ENCODE results near the gene THPO.

DNA sequence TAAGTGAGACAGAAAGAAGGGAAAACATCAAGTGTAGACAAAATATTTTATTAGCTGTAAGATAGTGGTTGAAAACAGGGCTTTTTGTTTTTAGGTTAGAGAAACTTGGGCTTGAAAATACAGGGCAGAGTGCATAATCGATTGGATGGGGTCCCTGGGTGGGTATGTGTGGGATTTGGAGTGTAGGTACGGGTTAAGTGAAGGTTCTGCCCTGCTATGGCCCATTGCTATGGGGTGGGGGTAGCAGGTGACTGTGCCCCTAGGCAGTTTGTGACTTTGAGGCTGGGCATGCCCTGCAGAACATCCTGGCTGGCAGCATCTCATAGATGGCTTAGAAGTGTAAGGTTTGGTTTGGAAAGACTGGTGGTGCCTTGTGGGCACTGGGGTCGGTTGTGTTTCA lies 44.3 kb downstream of the THPO start:
- no peak for TF ChIP-seq POLR2A (IDR thresholded peaks at IDR 0.05)
- TF ChIP-seq, protein P1, sequence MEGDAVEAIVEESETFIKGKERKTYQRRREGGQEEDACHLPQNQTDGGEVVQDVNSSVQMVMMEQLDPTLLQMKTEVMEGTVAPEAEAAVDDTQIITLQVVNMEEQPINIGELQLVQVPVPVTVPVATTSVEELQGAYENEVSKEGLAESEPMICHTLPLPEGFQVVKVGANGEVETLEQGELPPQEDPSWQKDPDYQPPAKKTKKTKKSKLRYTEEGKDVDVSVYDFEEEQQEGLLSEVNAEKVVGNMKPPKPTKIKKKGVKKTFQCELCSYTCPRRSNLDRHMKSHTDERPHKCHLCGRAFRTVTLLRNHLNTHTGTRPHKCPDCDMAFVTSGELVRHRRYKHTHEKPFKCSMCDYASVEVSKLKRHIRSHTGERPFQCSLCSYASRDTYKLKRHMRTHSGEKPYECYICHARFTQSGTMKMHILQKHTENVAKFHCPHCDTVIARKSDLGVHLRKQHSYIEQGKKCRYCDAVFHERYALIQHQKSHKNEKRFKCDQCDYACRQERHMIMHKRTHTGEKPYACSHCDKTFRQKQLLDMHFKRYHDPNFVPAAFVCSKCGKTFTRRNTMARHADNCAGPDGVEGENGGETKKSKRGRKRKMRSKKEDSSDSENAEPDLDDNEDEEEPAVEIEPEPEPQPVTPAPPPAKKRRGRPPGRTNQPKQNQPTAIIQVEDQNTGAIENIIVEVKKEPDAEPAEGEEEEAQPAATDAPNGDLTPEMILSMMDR (IDR thresholded peaks at IDR 0.05), result no peak

All from lower leg skin (tissue), 3 donors.